ENCODE results near the gene LHFPL6. TPM values are rescaled to one million over a fixed set of nuclear protein-coding genes. Genes with fewer than 3 reads are reported as not detected.

The LHFPL6 gene
- total RNA-seq, 3 donors from 2014 or later (not counting 1 experiment from before 2014, with no cell fraction given): not detected

DNA sequence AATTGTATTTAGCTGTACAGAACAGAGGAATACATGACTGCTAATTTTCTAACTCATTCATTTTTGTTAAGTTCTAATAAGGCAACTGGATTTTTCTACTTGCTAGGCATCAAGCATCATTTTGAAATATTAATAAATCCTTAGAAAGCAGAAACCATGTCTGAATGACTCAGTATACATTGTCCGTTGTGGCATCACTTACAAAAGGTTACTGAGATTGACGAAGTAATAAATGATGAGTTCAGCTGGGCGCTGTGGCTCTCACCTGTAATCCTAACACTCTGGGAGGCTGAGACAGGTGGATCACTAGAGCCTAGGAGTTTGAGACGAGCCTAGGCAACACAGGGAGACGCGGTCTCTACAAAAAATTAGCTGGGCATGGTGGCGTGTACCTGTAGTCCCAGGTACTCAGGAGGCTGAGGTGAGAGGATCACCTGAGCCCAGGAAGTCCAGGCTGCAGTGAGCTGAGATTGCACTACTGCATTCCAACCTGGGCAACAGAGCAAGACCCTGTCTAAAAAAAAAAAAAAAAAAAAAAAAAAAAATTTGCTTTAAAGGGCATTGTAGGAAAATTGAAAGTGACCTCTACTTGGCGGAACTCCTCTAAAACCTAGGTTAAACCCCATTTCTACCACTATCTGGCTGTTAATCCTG lies 36.6 kb downstream of the LHFPL6 start:
- H3K9me3 Mint-ChIP-seq: no peaks in the 10 kb centered on the region
- intact Hi-C loops (cut with micrococcal nuclease): no loop called here
- Histone ChIP-seq H3K27me3 (ENCODE audit: control insufficient read depth, insufficient read depth, low read length) (no peaks in the 10 kb centered on the region), H3K27ac (ENCODE audit: low read length) (no peak overlapping the region), H3K4me3 (ENCODE audit: low read length) (no peak overlapping the region), H3K4me1 (ENCODE audit: control insufficient read depth, insufficient read depth, low read length) (no peaks in the 10 kb centered on the region), H3K9me3 (ENCODE audit: control insufficient read depth, insufficient read depth, low read length) (no peaks in the 10 kb centered on the region), H3K36me3 (ENCODE audit: control insufficient read depth, insufficient read depth, low read length) (no peaks in the 10 kb centered on the region)
- no peak overlapping the region for H3K4me3 Mint-ChIP-seq
- no peaks in the 10 kb centered on the region for H3K27me3 Mint-ChIP-seq (ENCODE audit: low read depth in 2 of 2)
- no peak overlapping the region for H3K27ac Mint-ChIP-seq
- 89% methylated on average over 8 of the region's 8 CpGs for WGBS (ENCODE audit: insufficient coverage)
- DNase-seq (no peak), ATAC-seq (no peak)
- TF ChIP-seq, protein P1, sequence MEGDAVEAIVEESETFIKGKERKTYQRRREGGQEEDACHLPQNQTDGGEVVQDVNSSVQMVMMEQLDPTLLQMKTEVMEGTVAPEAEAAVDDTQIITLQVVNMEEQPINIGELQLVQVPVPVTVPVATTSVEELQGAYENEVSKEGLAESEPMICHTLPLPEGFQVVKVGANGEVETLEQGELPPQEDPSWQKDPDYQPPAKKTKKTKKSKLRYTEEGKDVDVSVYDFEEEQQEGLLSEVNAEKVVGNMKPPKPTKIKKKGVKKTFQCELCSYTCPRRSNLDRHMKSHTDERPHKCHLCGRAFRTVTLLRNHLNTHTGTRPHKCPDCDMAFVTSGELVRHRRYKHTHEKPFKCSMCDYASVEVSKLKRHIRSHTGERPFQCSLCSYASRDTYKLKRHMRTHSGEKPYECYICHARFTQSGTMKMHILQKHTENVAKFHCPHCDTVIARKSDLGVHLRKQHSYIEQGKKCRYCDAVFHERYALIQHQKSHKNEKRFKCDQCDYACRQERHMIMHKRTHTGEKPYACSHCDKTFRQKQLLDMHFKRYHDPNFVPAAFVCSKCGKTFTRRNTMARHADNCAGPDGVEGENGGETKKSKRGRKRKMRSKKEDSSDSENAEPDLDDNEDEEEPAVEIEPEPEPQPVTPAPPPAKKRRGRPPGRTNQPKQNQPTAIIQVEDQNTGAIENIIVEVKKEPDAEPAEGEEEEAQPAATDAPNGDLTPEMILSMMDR (IDR thresholded peaks at IDR 0.05): no peak
- H3K36me3 Mint-ChIP-seq: no peaks in the 10 kb centered on the region
- H3K4me1 Mint-ChIP-seq: no peaks in the 10 kb centered on the region

DNA sequence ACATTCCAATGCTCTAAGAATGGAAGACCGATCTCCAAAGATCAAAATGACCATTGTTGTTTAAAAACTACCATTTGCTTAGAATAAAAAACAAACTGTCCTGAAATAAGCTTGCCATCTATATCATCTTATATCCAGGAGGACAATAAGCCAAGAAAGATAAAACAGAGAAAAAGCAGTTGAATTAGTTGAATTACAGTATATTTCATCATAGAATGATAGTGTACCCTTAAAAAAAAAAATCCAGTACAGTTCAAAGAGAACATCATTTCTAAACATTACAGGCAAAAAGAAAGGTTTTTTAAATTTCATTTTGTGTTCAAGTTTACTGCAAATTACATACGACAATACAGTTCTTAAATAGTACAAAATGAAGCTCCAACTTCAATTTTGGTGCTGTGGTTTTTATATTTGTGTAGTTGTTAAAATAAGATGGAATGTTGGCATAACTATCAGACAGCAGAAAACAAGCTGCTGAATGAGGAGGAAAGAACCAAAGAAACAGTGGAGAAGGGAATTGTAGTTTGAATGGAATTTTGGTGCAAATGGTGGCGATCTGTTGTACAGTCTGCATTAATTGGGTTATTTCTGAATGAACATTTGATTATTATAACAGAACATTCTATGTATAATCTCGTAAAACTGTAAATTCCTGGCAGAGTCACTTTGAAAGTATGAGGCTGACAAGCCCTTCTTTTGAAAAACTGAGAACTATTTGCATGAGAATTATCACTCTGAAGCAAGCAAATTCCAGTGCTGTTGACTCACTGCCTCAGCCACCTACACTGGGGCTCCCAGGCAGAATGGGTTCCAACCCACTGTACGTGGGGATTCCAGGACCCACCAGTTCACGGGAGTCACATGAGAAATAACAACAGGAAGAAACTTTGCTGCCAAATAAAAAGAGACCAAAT lies 37.7 kb downstream of the LHFPL6 start:
- no peaks in the 10 kb centered on the region for H3K36me3 ChIP-seq (ENCODE audit: control insufficient read depth, insufficient read depth, low read length)
- Mint-ChIP-seq H3K27me3 (ENCODE audit: low read depth in 2 of 2) (no peaks in the 10 kb centered on the region), H3K36me3 (no peaks in the 10 kb centered on the region), H3K4me1 (no peaks in the 10 kb centered on the region), H3K27ac (no peak overlapping the region), H3K4me3 (no peak overlapping the region), H3K9me3 (no peaks in the 10 kb centered on the region)
- H3K27me3 ChIP-seq (ENCODE audit: control insufficient read depth, insufficient read depth, low read length): no peaks in the 10 kb centered on the region
- TF ChIP-seq, protein P1 (IDR thresholded peaks at IDR 0.05): no peak
- H3K4me1 ChIP-seq (ENCODE audit: control insufficient read depth, insufficient read depth, low read length): no peaks in the 10 kb centered on the region
- intact Hi-C loops (cut with micrococcal nuclease): no loop called here
- no peak overlapping the region for H3K4me3 ChIP-seq (ENCODE audit: low read length)
- H3K9me3 ChIP-seq (ENCODE audit: control insufficient read depth, insufficient read depth, low read length): no peaks in the 10 kb centered on the region
- ATAC-seq (no peak), DNase-seq (no peak)
- WGBS (ENCODE audit: insufficient coverage): 48% methylated on average over 4 of the region's 6 CpGs
- no peak overlapping the region for H3K27ac ChIP-seq (ENCODE audit: low read length)

DNA sequence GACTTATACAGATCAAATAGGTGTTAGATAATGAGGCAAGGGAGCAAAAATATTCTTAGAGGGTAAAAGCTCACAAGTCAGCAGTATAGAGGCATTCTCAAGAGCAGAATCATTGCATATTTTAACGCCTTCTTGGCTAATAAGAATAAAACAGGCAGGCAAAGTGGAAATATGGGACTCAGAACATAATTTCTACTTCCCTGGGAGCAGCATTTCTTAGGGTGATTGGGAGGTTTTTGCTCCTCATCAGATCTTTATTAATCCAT lies 39.6 kb downstream of the LHFPL6 start:
- WGBS (ENCODE audit: insufficient coverage): 92% methylated on average over 1 of the region's 1 CpG
- intact Hi-C loops (cut with micrococcal nuclease): no loop called here
- Histone ChIP-seq H3K27me3 (ENCODE audit: control insufficient read depth, insufficient read depth, low read length) (no peaks in the 10 kb centered on the region), H3K4me1 (ENCODE audit: control insufficient read depth, insufficient read depth, low read length) (no peaks in the 10 kb centered on the region), H3K9me3 (ENCODE audit: control insufficient read depth, insufficient read depth, low read length) (no peaks in the 10 kb centered on the region), H3K27ac (ENCODE audit: low read length) (no peak overlapping the region), H3K36me3 (ENCODE audit: control insufficient read depth, insufficient read depth, low read length) (no peaks in the 10 kb centered on the region), H3K4me3 (ENCODE audit: low read length) (no peak overlapping the region)
- Mint-ChIP-seq H3K27ac (no peak overlapping the region), H3K4me3 (no peak overlapping the region), H3K9me3 (no peaks in the 10 kb centered on the region), H3K36me3 (no peaks in the 10 kb centered on the region), H3K27me3 (ENCODE audit: low read depth in 2 of 2) (no peaks in the 10 kb centered on the region), H3K4me1 (no peaks in the 10 kb centered on the region)
- TF ChIP-seq, protein P1 (IDR thresholded peaks at IDR 0.05): no peak
- DNase-seq (no peak), ATAC-seq (no peak)

Data from natural killer cell (primary cell).